IMR-90 (cell line): ENCODE results near the gene SNTA1. TPM values are rescaled to one million over a fixed set of nuclear protein-coding genes. Genes with fewer than 3 reads are reported as not detected.
"Not testable (repeated sequence)": the region's sequence is repeated elsewhere in the genome, so short reads cannot be mapped to it uniquely, and the experiment has no call there.

Experiments used
- ATAC-seq: fragments of 200-7000 bp; cut with Tn5 transposase; 2 replicates; pipeline ENCODE4 v1.9.1; 2020; ENCODE audit warnings: low read depth, mild to moderate bottlenecking, moderate library complexity
- BruUV-seq: library from RNA; stranded (reverse); fragments of 400-500 nt; replicated peaks from 2 replicates; lab custom pipeline; 2021; lab: Mats Ljungman, UMichigan
- CTCF ChIA-PET: fragments of 300-600 bp; formaldehyde crosslinking; extraction: SDS; loops from one replicate; lab custom pipeline; 2021; ENCODE audit warnings: antibody characterized with exemption; lab: Yijun Ruan, JAX
- POLR2A ChIA-PET: fragments of 300-600 bp; sonication (Branson Sonifier 250); formaldehyde crosslinking; loops from one replicate; lab custom pipeline; 2022; ENCODE audit warnings: antibody characterized with exemption; ENCODE audit not compliant: unreplicated experiment; lab: Charles Lee
- DNase-seq: peaks from one replicate; pipeline ENCODE4 v3.0.0; 2013
- H2AFZ ChIP-seq: replicated peaks from 2 replicates; pipeline ENCODE3; 2013; ENCODE audit warnings: low read length, mild to moderate bottlenecking; ENCODE audit not compliant: poor library complexity
- H2AK5ac ChIP-seq: 2 replicates; pipeline ENCODE4 v1.6.1; 2013; ENCODE audit warnings: low read depth, low read length, inconsistent platforms
- H2AK9ac ChIP-seq: replicated peaks from 2 replicates; pipeline ENCODE3; 2013; ENCODE audit warnings: mild to moderate bottlenecking, low read depth, low read length, moderate library complexity; ENCODE audit not compliant: poor library complexity
- H2BK120ac ChIP-seq: 2 replicates; pipeline ENCODE4 v1.6.1; 2013; ENCODE audit warnings: low read depth, low read length, inconsistent platforms
- H2BK15ac ChIP-seq: 3 replicates; pipeline ENCODE4 v1.6.1; 2013; ENCODE audit warnings: low read depth, low read length, inconsistent platforms
- H2BK20ac ChIP-seq: 2 replicates; pipeline ENCODE4 v1.6.1; 2013; ENCODE audit warnings: low read depth, mild to moderate bottlenecking, inconsistent platforms, low read length, moderate library complexity
- H2BK5ac ChIP-seq: 2 replicates; pipeline ENCODE4 v1.6.1; 2013; ENCODE audit warnings: mild to moderate bottlenecking, low read depth, low read length, inconsistent platforms; ENCODE audit not compliant: poor library complexity, severe bottlenecking
- H3K14ac ChIP-seq: replicated peaks from 2 replicates; pipeline ENCODE4 v1.6.1; 2013; ENCODE audit warnings: low read depth, low read length, inconsistent platforms
- H3K18ac ChIP-seq: 2 replicates; pipeline ENCODE4 v1.6.1; 2013; ENCODE audit warnings: low read depth, low read length, control low read depth
- H3K23ac ChIP-seq: 2 replicates; pipeline ENCODE4 v1.6.1; 2013; ENCODE audit warnings: low read depth, low read length, inconsistent platforms
- H3K27ac ChIP-seq: 2 replicates; pipeline ENCODE4 v1.5.1; 2013; ENCODE audit warnings: mild to moderate bottlenecking, control low read depth, low read length; ENCODE audit not compliant: insufficient read depth
- H3K27me3 ChIP-seq: 2 replicates; pipeline ENCODE4 v1.6.1; 2013; ENCODE audit warnings: low read length; ENCODE audit not compliant: control insufficient read depth, insufficient read depth
- H3K36me3 ChIP-seq: 2 replicates; pipeline ENCODE4 v1.6.1; 2013; ENCODE audit warnings: low read length, mixed read lengths; ENCODE audit not compliant: control insufficient read depth, insufficient read depth
- H3K4ac ChIP-seq: 2 replicates; pipeline ENCODE4 v1.6.1; 2013; ENCODE audit warnings: low read depth, low read length, inconsistent platforms
- H3K4me1 ChIP-seq: 2 replicates; pipeline ENCODE4 v1.6.1; 2013; ENCODE audit warnings: low read length, mixed read lengths; ENCODE audit not compliant: control insufficient read depth, insufficient read depth
- H3K4me2 ChIP-seq: 2 replicates; pipeline ENCODE4 v1.6.1; 2013; ENCODE audit warnings: low read depth, mild to moderate bottlenecking, control low read depth, low read length, moderate library complexity
- H3K4me3 ChIP-seq: 2 replicates; pipeline ENCODE4 v1.5.1; 2013; ENCODE audit warnings: low read depth, mild to moderate bottlenecking, control low read depth, low read length, moderate library complexity; ENCODE audit not compliant: insufficient read depth
- H3K56ac ChIP-seq: 2 replicates; pipeline ENCODE4 v1.6.1; 2013; ENCODE audit warnings: low read length, inconsistent platforms; ENCODE audit not compliant: insufficient read depth; ENCODE audit errors: extremely low read depth
- H3K79me1 ChIP-seq, 2 experiments: 2 replicates each; pipeline ENCODE4 v1.6.1; 2013; ENCODE audit warnings: low read length in 2 of 2, inconsistent platforms in 1 of 2, low read depth in 1 of 2
- H3K9ac ChIP-seq: 2 replicates; pipeline ENCODE4 v1.6.1; 2013; ENCODE audit warnings: low read depth, low read length, control low read depth
- H3K9me1 ChIP-seq: 2 replicates; pipeline ENCODE4 v1.6.1; 2013; ENCODE audit warnings: low read length, inconsistent platforms; ENCODE audit not compliant: insufficient read depth
- H3K9me3 ChIP-seq: 2 replicates; pipeline ENCODE4 v1.6.1; 2013; ENCODE audit warnings: low read length; ENCODE audit not compliant: control insufficient read depth, insufficient read depth
- H4K20me1 ChIP-seq: 2 replicates; pipeline ENCODE4 v1.6.1; 2013; ENCODE audit warnings: low read length, inconsistent platforms; ENCODE audit not compliant: insufficient read depth
- H4K5ac ChIP-seq: 2 replicates; pipeline ENCODE4 v1.6.1; 2013; ENCODE audit warnings: mild to moderate bottlenecking, low read depth, low read length, control low read depth
- H4K8ac ChIP-seq, 2 experiments: 2 replicates each; pipeline ENCODE4 v1.6.1; 2013; ENCODE audit warnings: low read depth in 2 of 2, low read length in 2 of 2, control low read depth in 1 of 2, inconsistent platforms in 1 of 2
- H4K91ac ChIP-seq: 2 replicates; pipeline ENCODE4 v1.6.1; 2013; ENCODE audit warnings: low read depth, low read length, inconsistent platforms; ENCODE audit not compliant: insufficient read depth
- MAFK ChIP-seq: IDR thresholded peaks from 2 replicates; pipeline ENCODE4 v1.6.1; 2012; ENCODE audit warnings: low read depth, low read length, improper control_type of control experiment
- NFE2L2 ChIP-seq: fragments of 150-350 bp; IDR thresholded peaks from 2 replicates; pipeline ENCODE4 v1.6.1; 2016; ENCODE audit warnings: low read depth, mild to moderate bottlenecking, low read length
- POLR2A ChIP-seq: IDR thresholded peaks from 2 replicates; pipeline ENCODE4 v1.6.1; 2012; ENCODE audit warnings: mild to moderate bottlenecking, low read depth, low read length
- RCOR1 ChIP-seq: IDR thresholded peaks from 2 replicates; pipeline ENCODE4 v1.6.1; 2012; ENCODE audit warnings: mild to moderate bottlenecking, low read length, improper control_type of control experiment; ENCODE audit not compliant: insufficient replicate concordance
- RFX5 ChIP-seq: IDR thresholded peaks from 2 replicates; pipeline ENCODE4 v1.8.0; 2012; ENCODE audit warnings: low read depth, mild to moderate bottlenecking, low read length, moderate library complexity
- SMC3 ChIP-seq: fragments of 150-350 bp; IDR thresholded peaks from 2 replicates; pipeline ENCODE4 v1.6.1; 2016; ENCODE audit warnings: low read depth, mild to moderate bottlenecking, antibody characterized with exemption, low read length, moderate library complexity
- WGBS, 2 experiments: methylation state at CpG; one replicate each; pipeline versions ENCODE4 v1.1.5 to v1.1.7; 2013; ENCODE audit warnings: missing lambda C conversion rate in 2 of 2; ENCODE audit not compliant: insufficient read length in 1 of 2; ENCODE audit errors: extremely low coverage in 2 of 2; 5-methylcytosine and 5-hydroxymethylcytosine counted together
- dilution Hi-C: fragments of 300-500 bp; cut with HindIII; formaldehyde crosslinking; loops from one replicate; pipeline ENCODE4 v1.14.3; 2018; ENCODE audit warnings: low sequenced_read_pairs; ENCODE audit not compliant: unreplicated experiment
- in situ Hi-C: fragments of 300-500 bp; cut with MboI; formaldehyde crosslinking; loops from 3 replicates; pipeline ENCODE4 v1.14.3; 2019; ENCODE audit warnings: low sequenced_read_pairs, inconsistent platforms, mixed read lengths
- intact Hi-C: fragments of 100-400 bp; cut with micrococcal nuclease; formaldehyde crosslinking; loops from 2 replicates; pipeline ENCODE4 v1.10.0; 2022
- polyA plus RNA-seq, 3 experiments: library from polyadenylated mRNA; depleted of rRNA; stranded (reverse); fragments of >200 nt; gene quantifications; 2 replicates each; pipeline ENCODE4 v1.2.3, GENCODE V29; 2012; ENCODE audit warnings: low replicate concordance in 1 of 3
- total RNA-seq: library from RNA; depleted of rRNA; stranded (reverse); fragments of >200 nt; gene quantifications from 2 replicates; pipeline ENCODE4 v1.2.3, GENCODE V29; 2012

The SNTA1 gene
- total and polyA plus RNA-seq, 2 of the 4 experiments (the other 2 are of a cell fraction), result 10.6 to 15.4 TPM

DNA sequence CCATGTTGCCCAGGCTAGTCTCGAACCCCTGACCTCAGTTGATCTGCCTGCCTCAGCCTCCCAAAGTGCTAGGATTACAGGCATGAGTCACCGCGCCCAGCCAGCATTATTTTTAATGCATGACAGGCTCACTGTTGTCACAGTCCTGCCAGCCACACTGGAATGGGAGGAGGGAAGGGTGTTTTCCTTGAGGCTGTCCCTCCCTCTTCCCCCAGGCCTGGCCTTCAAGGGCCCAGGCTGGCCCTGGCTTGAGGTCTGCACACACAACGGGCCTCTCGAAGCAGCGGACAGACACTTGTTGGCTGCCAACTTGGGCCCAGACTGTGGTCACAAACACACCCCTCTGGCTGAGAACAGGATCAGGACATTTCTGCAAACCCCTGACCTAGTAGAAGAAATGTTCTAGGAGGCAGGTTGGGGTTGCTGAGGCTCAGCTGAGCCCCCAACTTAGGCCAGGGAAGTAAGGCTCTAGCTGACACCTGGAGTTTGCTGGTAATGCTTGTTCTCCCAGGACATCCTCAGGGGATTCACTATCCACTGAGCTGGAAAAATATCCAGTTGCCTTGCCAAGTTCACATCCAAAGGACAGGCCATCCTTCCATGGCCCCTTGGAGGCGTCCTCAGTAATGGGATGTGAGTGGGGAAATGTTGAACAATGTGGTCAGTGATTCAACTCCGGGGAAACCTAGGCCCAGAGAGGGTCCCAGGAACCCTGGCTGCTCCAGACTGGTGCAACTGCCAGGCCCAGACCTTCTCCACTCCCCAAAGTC, 9.9 kb downstream of the SNTA1 start (continued):
- no peak for TF ChIP-seq MAFK

GRCh38 chr20:33431797-33432381, 11.7 kb downstream of the SNTA1 start:
- Histone ChIP-seq H3K4ac (no peak overlapping the region), H3K27ac (no peak overlapping the region), H3K23ac (no peak overlapping the region), H2AK9ac (peak overlapping the region; percentile 0), H2BK20ac (no peak overlapping the region), H3K79me1 (no peaks in the 10 kb centered on the region; a peak in 1 of 4 replicates), H3K36me3 (no peaks in the 10 kb centered on the region; the same call in none of the 2 replicates), H4K8ac (no peak overlapping the region), H3K14ac (no peak overlapping the region), H2AFZ (no peak overlapping the region), H3K4me3 (no peak overlapping the region), H2BK15ac (no peak overlapping the region), H2BK120ac (no peak overlapping the region), H3K9me3 (no peaks in the 10 kb centered on the region), H3K9ac (no peak overlapping the region), H3K9me1 (peaks cover 6% of the 10 kb centered on the region; the same call in 1 of the 2 replicates), H2AK5ac (no peak overlapping the region), H4K91ac (no peak overlapping the region), H4K5ac (no peak overlapping the region), H3K27me3 (no peaks in the 10 kb centered on the region), H4K20me1 (no peaks in the 10 kb centered on the region), H3K18ac (no peak overlapping the region), H3K56ac (no peak overlapping the region), H2BK5ac (no peak overlapping the region), H3K4me2 (no peak overlapping the region), H3K4me1 (no peaks in the 10 kb centered on the region)
- TF ChIP-seq RCOR1, result no peak
- no peak for TF ChIP-seq RFX5
- no peak for TF ChIP-seq POLR2A
- no peak for TF ChIP-seq SMC3
- no peak for TF ChIP-seq NFE2L2
- ChIA-PET CTCF (no interaction called here), POLR2A (no interaction called here)
- 97% methylated on average over 3 of the region's 5 CpGs; no CpG with 5 or more reads in 1 of the 2 experiments for WGBS, 2 experiments
- ATAC-seq (no peak), DNase-seq (no peak)
- in situ Hi-C loops (no loop called here), intact Hi-C loops (no loop called here), dilution Hi-C loops (no loop called here)
- BruUV-seq, result no TSS peak

- H3K9me3 ChIP-seq, H4K20me1 ChIP-seq, intact Hi-C loops, POLR2A ChIA-PET, H3K4me2 ChIP-seq, H3K79me1 ChIP-seq, DNase-seq, H3K27me3 ChIP-seq, CTCF ChIA-PET, H3K4me3 ChIP-seq, in situ Hi-C loops, dilution Hi-C loops, ATAC-seq, H3K36me3 ChIP-seq, BruUV-seq: not testable (repeated sequence)
- H3K9me1 ChIP-seq, result peaks cover 13% of the 10 kb centered on the region
- H4K8ac ChIP-seq, result peak overlapping the region; percentile 46 to 96; a peak in 3 of 4 replicates
- peaks cover 12% of the 10 kb centered on the region for H3K4me1 ChIP-seq
- H3K4ac ChIP-seq, result peak overlapping the region; percentile 87
- peak overlapping the region; percentile 44 for H2BK5ac ChIP-seq
- peak overlapping the region; percentile 74; the same call in 1 of the 2 replicates for H3K23ac ChIP-seq
- H2AK9ac ChIP-seq, result peak overlapping the region; percentile 77
- H2AK5ac ChIP-seq, result peak overlapping the region; percentile 96
- peak overlapping the region; percentile 75 for H3K18ac ChIP-seq
- H4K91ac ChIP-seq, result peak overlapping the region; percentile 69
- peak overlapping the region; percentile 24; the same call in 1 of the 3 replicates for H2BK15ac ChIP-seq
- peak overlapping the region; percentile 86 for H2AFZ ChIP-seq
- peak overlapping the region; percentile 91 for H2BK20ac ChIP-seq
- H2BK120ac ChIP-seq, result peak overlapping the region; percentile 97
- peak overlapping the region; percentile 98 for H3K14ac ChIP-seq
- H3K56ac ChIP-seq, result peak overlapping the region; percentile 67; the same call in 1 of the 2 replicates
- H4K5ac ChIP-seq, result peak overlapping the region; percentile 75
- H3K27ac ChIP-seq, result peak overlapping the region; percentile 48; the same call in 1 of the 2 replicates
- WGBS, 2 experiments, result 95% methylated on average over 4 of the region's 11 CpGs; no CpG with 5 or more reads in 1 of the 2 experiments
- peak overlapping the region; percentile 18; the same call in 1 of the 2 replicates for H3K9ac ChIP-seq
Measured at GRCh38 chr20:33423875-33424274, 19.7 kb downstream of the SNTA1 start.
